ENCODE data around the gene VCAM1. TPM values are rescaled to one million over a fixed set of nuclear protein-coding genes. Genes with fewer than 3 reads are reported as not detected.
A peak's percentile ranks its signal among the peaks of the same experiment; 100 is the strongest.

The VCAM1 gene
- total and polyA plus RNA-seq, 9 of the 15 experiments (the other 6 are each of a cell fraction or from before 2014, with no cell fraction given), result 0.04 to 0.13 TPM; not detected in 7

- TF ChIP-seq CGGBP1 (CRISPR knock-in tag; IDR thresholded peaks at IDR 0.05) (no peak), ZNF436 (CRISPR knock-in tag; IDR thresholded peaks at IDR 0.05) (no peak), GATAD2B (IDR thresholded peaks at IDR 0.05; ENCODE audit: borderline replicate concordance) (no peak), PHF21A (IDR thresholded peaks at IDR 0.05; ENCODE audit: borderline replicate concordance, low read depth) (no peak), MBD2 (IDR thresholded peaks at IDR 0.05; ENCODE audit: borderline replicate concordance, low read depth) (peak; percentile 58; the same call in 1 of the 2 replicates), CBFB (CRISPR knock-in tag; IDR thresholded peaks at IDR 0.05) (peak; percentile 95), ZNF449 (CRISPR knock-in tag; IDR thresholded peaks at IDR 0.05) (no peak), GTF2A2 (tag; IDR thresholded peaks at IDR 0.05) (no peak), ZNF609 (CRISPR knock-in tag; IDR thresholded peaks at IDR 0.05; ENCODE audit: borderline replicate concordance) (no peak), POLR2G (IDR thresholded peaks at IDR 0.05; ENCODE audit: low read depth, low read length) (no peak), CBX1 (IDR thresholded peaks at IDR 0.05; ENCODE audit: low read depth) (no peak), ZBTB1 (CRISPR knock-in tag; IDR thresholded peaks at IDR 0.05; ENCODE audit: borderline replicate concordance, low read depth) (no peak), REST (IDR thresholded peaks at IDR 0.05; ENCODE audit: borderline replicate concordance) (no peak), REST (CRISPR knock-in tag; IDR thresholded peaks at IDR 0.05; ENCODE audit: low read depth) (no peak)
Observed at GRCh38 chr1:100785470-100786052, 66.0 kb downstream of the VCAM1 start (continued).

Data from K562 (cell line).